Measurements from ENCODE around the gene FBXO39.
"Not testable (repeated sequence)": the region's sequence is repeated elsewhere in the genome, so short reads cannot be mapped to it uniquely, and the experiment has no call there.

The FBXO39 gene

GRCh38 chr17:6812295-6812694 is 36.3 kb downstream of the FBXO39 start:
- DNase-seq (ENCODE audit: low read depth, low spot score): no peak
- TF ChIP-seq CTCF (IDR thresholded peaks at IDR 0.05; ENCODE audit: insufficient read depth, low read length, missing control alignments): no peak
- H3K4me3 ChIP-seq (ENCODE audit: low read depth, low read length): no peak overlapping the region
- ChIA-PET CTCF (interaction anchor here (0.6 kb wide), 1 partner anchor 31 kb away, joined by 3 read pairs; no protein-coding TSS in a partner anchor), POLR2A (no interaction called here)

- ChIA-PET POLR2A (no interaction called here), CTCF (no interaction called here)
- no peak for TF ChIP-seq CTCF (IDR thresholded peaks at IDR 0.05; ENCODE audit: insufficient read depth, low read length, missing control alignments)
- no peak for DNase-seq (ENCODE audit: low read depth, low spot score)
- no peak overlapping the region for H3K4me3 ChIP-seq (ENCODE audit: low read depth, low read length)
Observed at GRCh38 chr17:6815775-6816174, 39.8 kb downstream of the FBXO39 start.

GRCh38 chr17:6816368-6816767 is 40.4 kb downstream of the FBXO39 start:
- CTCF ChIA-PET; H3K4me3 ChIP-seq (ENCODE audit: low read depth, low read length); POLR2A ChIA-PET; DNase-seq (ENCODE audit: low read depth, low spot score): not testable (repeated sequence)

- H3K4me3 ChIP-seq (ENCODE audit: low read depth, low read length): no peak overlapping the region
- ChIA-PET CTCF (no interaction called here), POLR2A (no interaction called here)
- DNase-seq (ENCODE audit: low read depth, low spot score): no peak
- TF ChIP-seq CTCF (IDR thresholded peaks at IDR 0.05; ENCODE audit: insufficient read depth, low read length, missing control alignments): no peak
Observed at GRCh38 chr17:6818938-6819337, 42.9 kb downstream of the FBXO39 start.

- H3K4me3 ChIP-seq (ENCODE audit: low read depth, low read length): no peak overlapping the region
- DNase-seq (ENCODE audit: low read depth, low spot score): no peak
- POLR2A ChIA-PET: no interaction called here
- TF ChIP-seq CTCF (IDR thresholded peaks at IDR 0.05; ENCODE audit: insufficient read depth, low read length, missing control alignments): no peak
- CTCF ChIA-PET: interaction anchor here (0.8 to 2.3 kb wide), 2 partner anchors 20 to 36 kb away, joined by 3 to 9 read pairs; no protein-coding TSS in a partner anchor
Observed at GRCh38 chr17:6823011-6823442, 47.0 kb downstream of the FBXO39 start.

- CTCF ChIA-PET: interaction anchor here (4.0 kb wide), 1 partner anchor 13 kb away, joined by 27 read pairs; no protein-coding TSS in a partner anchor
- no peak for DNase-seq (ENCODE audit: low read depth, low spot score)
- TF ChIP-seq CTCF (IDR thresholded peaks at IDR 0.05; ENCODE audit: insufficient read depth, low read length, missing control alignments): no peak
- POLR2A ChIA-PET: no interaction called here
- H3K4me3 ChIP-seq (ENCODE audit: low read depth, low read length): no peak overlapping the region
Observed at GRCh38 chr17:6830383-6830986, 54.5 kb downstream of the FBXO39 start.
